IMR-90 (cell line): ENCODE measurements around the gene ORC6. TPM values are rescaled to one million over a fixed set of nuclear protein-coding genes. Genes with fewer than 3 reads are reported as not detected.

ENCODE experiments used
- ATAC-seq: fragments of 200-7000 bp; cut with Tn5 transposase; 2 replicates; pipeline ENCODE4 v1.9.1; 2020; ENCODE audit warnings: low read depth, mild to moderate bottlenecking, moderate library complexity
- BruUV-seq: library from RNA; stranded (reverse); fragments of 400-500 nt; replicated peaks from 2 replicates; lab custom pipeline; 2021; lab: Mats Ljungman, UMichigan
- CTCF ChIA-PET: fragments of 300-600 bp; formaldehyde crosslinking; extraction: SDS; loops from one replicate; lab custom pipeline; 2021; ENCODE audit warnings: antibody characterized with exemption; lab: Yijun Ruan, JAX
- POLR2A ChIA-PET: fragments of 300-600 bp; sonication (Branson Sonifier 250); formaldehyde crosslinking; loops from one replicate; lab custom pipeline; 2022; ENCODE audit warnings: antibody characterized with exemption; ENCODE audit not compliant: unreplicated experiment; lab: Charles Lee
- DNase-seq: peaks from one replicate; pipeline ENCODE4 v3.0.0; 2013
- H2AFZ ChIP-seq: replicated peaks from 2 replicates; pipeline ENCODE3; 2013; ENCODE audit warnings: low read length, mild to moderate bottlenecking; ENCODE audit not compliant: poor library complexity
- H2AK5ac ChIP-seq: 2 replicates; pipeline ENCODE4 v1.6.1; 2013; ENCODE audit warnings: low read depth, low read length, inconsistent platforms
- H2AK9ac ChIP-seq: replicated peaks from 2 replicates; pipeline ENCODE3; 2013; ENCODE audit warnings: mild to moderate bottlenecking, low read depth, low read length, moderate library complexity; ENCODE audit not compliant: poor library complexity
- H2BK120ac ChIP-seq: 2 replicates; pipeline ENCODE4 v1.6.1; 2013; ENCODE audit warnings: low read depth, low read length, inconsistent platforms
- H2BK15ac ChIP-seq: 3 replicates; pipeline ENCODE4 v1.6.1; 2013; ENCODE audit warnings: low read depth, low read length, inconsistent platforms
- H2BK20ac ChIP-seq: 2 replicates; pipeline ENCODE4 v1.6.1; 2013; ENCODE audit warnings: low read depth, mild to moderate bottlenecking, inconsistent platforms, low read length, moderate library complexity
- H2BK5ac ChIP-seq: 2 replicates; pipeline ENCODE4 v1.6.1; 2013; ENCODE audit warnings: mild to moderate bottlenecking, low read depth, low read length, inconsistent platforms; ENCODE audit not compliant: poor library complexity, severe bottlenecking
- H3K14ac ChIP-seq: replicated peaks from 2 replicates; pipeline ENCODE4 v1.6.1; 2013; ENCODE audit warnings: low read depth, low read length, inconsistent platforms
- H3K18ac ChIP-seq: 2 replicates; pipeline ENCODE4 v1.6.1; 2013; ENCODE audit warnings: low read depth, low read length, control low read depth
- H3K23ac ChIP-seq: 2 replicates; pipeline ENCODE4 v1.6.1; 2013; ENCODE audit warnings: low read depth, low read length, inconsistent platforms
- H3K27ac ChIP-seq: 2 replicates; pipeline ENCODE4 v1.5.1; 2013; ENCODE audit warnings: mild to moderate bottlenecking, control low read depth, low read length; ENCODE audit not compliant: insufficient read depth
- H3K27me3 ChIP-seq: 2 replicates; pipeline ENCODE4 v1.6.1; 2013; ENCODE audit warnings: low read length; ENCODE audit not compliant: control insufficient read depth, insufficient read depth
- H3K36me3 ChIP-seq: 2 replicates; pipeline ENCODE4 v1.6.1; 2013; ENCODE audit warnings: low read length, mixed read lengths; ENCODE audit not compliant: control insufficient read depth, insufficient read depth
- H3K4ac ChIP-seq: 2 replicates; pipeline ENCODE4 v1.6.1; 2013; ENCODE audit warnings: low read depth, low read length, inconsistent platforms
- H3K4me1 ChIP-seq: 2 replicates; pipeline ENCODE4 v1.6.1; 2013; ENCODE audit warnings: low read length, mixed read lengths; ENCODE audit not compliant: control insufficient read depth, insufficient read depth
- H3K4me2 ChIP-seq: 2 replicates; pipeline ENCODE4 v1.6.1; 2013; ENCODE audit warnings: low read depth, mild to moderate bottlenecking, control low read depth, low read length, moderate library complexity
- H3K4me3 ChIP-seq: 2 replicates; pipeline ENCODE4 v1.5.1; 2013; ENCODE audit warnings: low read depth, mild to moderate bottlenecking, control low read depth, low read length, moderate library complexity; ENCODE audit not compliant: insufficient read depth
- H3K56ac ChIP-seq: 2 replicates; pipeline ENCODE4 v1.6.1; 2013; ENCODE audit warnings: low read length, inconsistent platforms; ENCODE audit not compliant: insufficient read depth; ENCODE audit errors: extremely low read depth
- H3K79me1 ChIP-seq, 2 experiments: 2 replicates each; pipeline ENCODE4 v1.6.1; 2013; ENCODE audit warnings: low read length in 2 of 2, inconsistent platforms in 1 of 2, low read depth in 1 of 2
- H3K9ac ChIP-seq: 2 replicates; pipeline ENCODE4 v1.6.1; 2013; ENCODE audit warnings: low read depth, low read length, control low read depth
- H3K9me1 ChIP-seq: 2 replicates; pipeline ENCODE4 v1.6.1; 2013; ENCODE audit warnings: low read length, inconsistent platforms; ENCODE audit not compliant: insufficient read depth
- H3K9me3 ChIP-seq: 2 replicates; pipeline ENCODE4 v1.6.1; 2013; ENCODE audit warnings: low read length; ENCODE audit not compliant: control insufficient read depth, insufficient read depth
- H4K20me1 ChIP-seq: 2 replicates; pipeline ENCODE4 v1.6.1; 2013; ENCODE audit warnings: low read length, inconsistent platforms; ENCODE audit not compliant: insufficient read depth
- H4K5ac ChIP-seq: 2 replicates; pipeline ENCODE4 v1.6.1; 2013; ENCODE audit warnings: mild to moderate bottlenecking, low read depth, low read length, control low read depth
- H4K8ac ChIP-seq, 2 experiments: 2 replicates each; pipeline ENCODE4 v1.6.1; 2013; ENCODE audit warnings: low read depth in 2 of 2, low read length in 2 of 2, control low read depth in 1 of 2, inconsistent platforms in 1 of 2
- H4K91ac ChIP-seq: 2 replicates; pipeline ENCODE4 v1.6.1; 2013; ENCODE audit warnings: low read depth, low read length, inconsistent platforms; ENCODE audit not compliant: insufficient read depth
- BHLHE40 ChIP-seq: fragments of 150-350 bp; IDR thresholded peaks from 2 replicates; pipeline ENCODE4 v1.6.1; 2016; ENCODE audit warnings: mild to moderate bottlenecking, low read depth, low read length
- CEBPB ChIP-seq: IDR thresholded peaks from 2 replicates; pipeline ENCODE4 v1.6.1; 2012; ENCODE audit warnings: low read depth, low read length, improper control_type of control experiment
- CTCF ChIP-seq: conservative IDR thresholded peaks from 2 replicates; pipeline ENCODE4 v1.5.1; 2012; ENCODE audit warnings: mild to moderate bottlenecking, low read depth, low read length, improper control_type of control experiment
- MAFK ChIP-seq: IDR thresholded peaks from 2 replicates; pipeline ENCODE4 v1.6.1; 2012; ENCODE audit warnings: low read depth, low read length, improper control_type of control experiment
- MAZ ChIP-seq: IDR thresholded peaks from 2 replicates; pipeline ENCODE4 v1.6.1; 2012; ENCODE audit warnings: low read depth, mild to moderate bottlenecking, low read length, improper control_type of control experiment, moderate library complexity, borderline replicate concordance
- MXI1 ChIP-seq: IDR thresholded peaks from 2 replicates; pipeline ENCODE4 v1.6.1; 2012; ENCODE audit warnings: low read depth, mild to moderate bottlenecking, low read length, moderate library complexity, borderline replicate concordance
- NFE2L2 ChIP-seq: fragments of 150-350 bp; IDR thresholded peaks from 2 replicates; pipeline ENCODE4 v1.6.1; 2016; ENCODE audit warnings: low read depth, mild to moderate bottlenecking, low read length
- POLR2A ChIP-seq: IDR thresholded peaks from 2 replicates; pipeline ENCODE4 v1.6.1; 2012; ENCODE audit warnings: mild to moderate bottlenecking, low read depth, low read length
- RCOR1 ChIP-seq: IDR thresholded peaks from 2 replicates; pipeline ENCODE4 v1.6.1; 2012; ENCODE audit warnings: mild to moderate bottlenecking, low read length, improper control_type of control experiment; ENCODE audit not compliant: insufficient replicate concordance
- RFX5 ChIP-seq: IDR thresholded peaks from 2 replicates; pipeline ENCODE4 v1.8.0; 2012; ENCODE audit warnings: low read depth, mild to moderate bottlenecking, low read length, moderate library complexity
- SMC3 ChIP-seq: fragments of 150-350 bp; IDR thresholded peaks from 2 replicates; pipeline ENCODE4 v1.6.1; 2016; ENCODE audit warnings: low read depth, mild to moderate bottlenecking, antibody characterized with exemption, low read length, moderate library complexity
- WGBS, 2 experiments: methylation state at CpG; one replicate each; pipeline versions ENCODE4 v1.1.5 to v1.1.7; 2013; ENCODE audit warnings: missing lambda C conversion rate in 2 of 2; ENCODE audit not compliant: insufficient read length in 1 of 2; ENCODE audit errors: extremely low coverage in 2 of 2; 5-methylcytosine and 5-hydroxymethylcytosine counted together
- dilution Hi-C: fragments of 300-500 bp; cut with HindIII; formaldehyde crosslinking; loops from one replicate; pipeline ENCODE4 v1.14.3; 2018; ENCODE audit warnings: low sequenced_read_pairs; ENCODE audit not compliant: unreplicated experiment
- in situ Hi-C: fragments of 300-500 bp; cut with MboI; formaldehyde crosslinking; loops from 3 replicates; pipeline ENCODE4 v1.14.3; 2019; ENCODE audit warnings: low sequenced_read_pairs, inconsistent platforms, mixed read lengths
- intact Hi-C: fragments of 100-400 bp; cut with micrococcal nuclease; formaldehyde crosslinking; loops from 2 replicates; pipeline ENCODE4 v1.10.0; 2022
- polyA plus RNA-seq, 3 experiments: library from polyadenylated mRNA; depleted of rRNA; stranded (reverse); fragments of >200 nt; gene quantifications; 2 replicates each; pipeline ENCODE4 v1.2.3, GENCODE V29; 2012; ENCODE audit warnings: low replicate concordance in 1 of 3
- total RNA-seq: library from RNA; depleted of rRNA; stranded (reverse); fragments of >200 nt; gene quantifications from 2 replicates; pipeline ENCODE4 v1.2.3, GENCODE V29; 2012
- TF ChIP-seq, protein P1 (sequence below): fragments of 150-350 bp; IDR thresholded peaks from 2 replicates; pipeline ENCODE4 v1.6.1; 2017; ENCODE audit warnings: mild to moderate bottlenecking, antibody characterized with exemption, low read length, low read depth
- TF ChIP-seq, protein P2 (sequence below): fragments of 150-350 bp; IDR thresholded peaks from 2 replicates; pipeline ENCODE4 v1.6.1; 2016; ENCODE audit warnings: low read depth, mild to moderate bottlenecking, low read length, moderate library complexity, borderline replicate concordance

Gene ORC6
- total and polyA plus RNA-seq, 2 of the 4 experiments (the other 2 are of a cell fraction): 9.0 to 15.9 TPM

- peaks cover 6% of the 10 kb centered on the region for H3K4me1 ChIP-seq
- no peaks in the 10 kb centered on the region for H3K9me3 ChIP-seq
- dilution Hi-C loops (no loop called here), in situ Hi-C loops (no loop called here), intact Hi-C loops (no loop called here)
- H4K91ac ChIP-seq: peak within 1 kb of the TSS; percentile 100
- peak within 1 kb of the TSS; percentile 93 for H3K56ac ChIP-seq
- peaks cover 47% of the 10 kb centered on the region for H4K20me1 ChIP-seq
- H3K4me2 ChIP-seq: peak within 1 kb of the TSS; percentile 95
- H2BK120ac ChIP-seq: peak within 1 kb of the TSS; percentile 100
- peak within 1 kb of the TSS; percentile 97 for H3K9ac ChIP-seq
- H2AK5ac ChIP-seq: peak within 1 kb of the TSS; percentile 89
- H3K36me3 ChIP-seq: peaks cover 1% of the 10 kb centered on the region; the same call in 1 of the 2 replicates
- ChIA-PET CTCF (no interaction called here), POLR2A (no interaction called here)
- H2AK9ac ChIP-seq: peak within 1 kb of the TSS; percentile 95
- H3K4me3 ChIP-seq: peak within 1 kb of the TSS; percentile 88
- no TSS peak for BruUV-seq
- peak within 1 kb of the TSS; percentile 95; the same call in 2 of the 3 replicates for H2BK15ac ChIP-seq
- peak within 1 kb of the TSS; percentile 99 for H2BK20ac ChIP-seq
- peak within 1 kb of the TSS; percentile 100 for H3K14ac ChIP-seq
- H4K5ac ChIP-seq: peak within 1 kb of the TSS; percentile 100
- WGBS, 2 experiments: 0% methylated on average over 16 of the region's 54 CpGs; no CpG with 5 or more reads in 1 of the 2 experiments
- H3K9me1 ChIP-seq: peaks cover 5% of the 10 kb centered on the region
- ATAC-seq (peak; percentile 95), DNase-seq (peak; percentile 98)
- TF ChIP-seq, protein P1, sequence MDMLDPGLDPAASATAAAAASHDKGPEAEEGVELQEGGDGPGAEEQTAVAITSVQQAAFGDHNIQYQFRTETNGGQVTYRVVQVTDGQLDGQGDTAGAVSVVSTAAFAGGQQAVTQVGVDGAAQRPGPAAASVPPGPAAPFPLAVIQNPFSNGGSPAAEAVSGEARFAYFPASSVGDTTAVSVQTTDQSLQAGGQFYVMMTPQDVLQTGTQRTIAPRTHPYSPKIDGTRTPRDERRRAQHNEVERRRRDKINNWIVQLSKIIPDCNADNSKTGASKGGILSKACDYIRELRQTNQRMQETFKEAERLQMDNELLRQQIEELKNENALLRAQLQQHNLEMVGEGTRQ: peak; percentile 94
- TF ChIP-seq MAFK (no peak), POLR2A (no peak), BHLHE40 (peak; percentile 17; the same call in 1 of the 2 replicates), MAZ (peak; percentile 84; the same call in 1 of the 2 replicates), CTCF (peak; percentile 20; the same call in 1 of the 2 replicates), CEBPB (no peak), RCOR1 (no peak), RFX5 (no peak), SMC3 (no peak), NFE2L2 (no peak), MXI1 (peak; percentile 32; the same call in 1 of the 2 replicates)
- TF ChIP-seq, protein P2, sequence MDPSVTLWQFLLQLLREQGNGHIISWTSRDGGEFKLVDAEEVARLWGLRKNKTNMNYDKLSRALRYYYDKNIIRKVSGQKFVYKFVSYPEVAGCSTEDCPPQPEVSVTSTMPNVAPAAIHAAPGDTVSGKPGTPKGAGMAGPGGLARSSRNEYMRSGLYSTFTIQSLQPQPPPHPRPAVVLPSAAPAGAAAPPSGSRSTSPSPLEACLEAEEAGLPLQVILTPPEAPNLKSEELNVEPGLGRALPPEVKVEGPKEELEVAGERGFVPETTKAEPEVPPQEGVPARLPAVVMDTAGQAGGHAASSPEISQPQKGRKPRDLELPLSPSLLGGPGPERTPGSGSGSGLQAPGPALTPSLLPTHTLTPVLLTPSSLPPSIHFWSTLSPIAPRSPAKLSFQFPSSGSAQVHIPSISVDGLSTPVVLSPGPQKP: no peak
- H3K4ac ChIP-seq: peak within 1 kb of the TSS; percentile 100
- no peaks in the 10 kb centered on the region for H3K27me3 ChIP-seq
- H3K23ac ChIP-seq: peak within 1 kb of the TSS; percentile 100
- H3K18ac ChIP-seq: peak within 1 kb of the TSS; percentile 100
- peak within 1 kb of the TSS; percentile 100 for H2AFZ ChIP-seq
- peak within 1 kb of the TSS; percentile 92 for H3K27ac ChIP-seq
- peaks cover 22 to 55% of the 10 kb centered on the region in 2 experiments for H3K79me1 ChIP-seq
- peak within 1 kb of the TSS; percentile 99 for H2BK5ac ChIP-seq
- H4K8ac ChIP-seq: peak within 1 kb of the TSS; percentile 60 to 100
These were observed 650 bp upstream of the ORC6 start, which contains the start of gene VPS35 for GRCh38 chr16:46688654-46689364. Gene VPS35 (minus strand): TSS chr16:46689178. CDS start chr16:46689133, 45 bp downstream.
